Measurements from ENCODE around the gene ZFP36L1. TPM values are rescaled to one million over a fixed set of nuclear protein-coding genes. Genes with fewer than 3 reads are reported as not detected.

The ZFP36L1 gene
- total and polyA plus RNA-seq, 2 donors (not counting 3 experiments of a cell fraction or from before 2014, with no cell fraction given): 46.0 to 89.6 TPM

- Histone ChIP-seq H3K4me1 (ENCODE audit: control insufficient read depth, extremely low read depth, insufficient read depth, low read length) (no peaks in the 10 kb centered on the region), H3K27me3 (ENCODE audit: control insufficient read depth in 2 of 2, insufficient read depth in 2 of 2, low read length in 2 of 2) (no peaks in the 10 kb centered on the region), H3K4me3 (replicated peaks in 1 of 3; ENCODE audit: insufficient read depth in 1 of 3, low read depth in 1 of 3, low read length in 3 of 3) (no peak overlapping the region), H3K9me1 (replicated peaks; ENCODE audit: control insufficient read depth, extremely low read depth, insufficient read depth, low read length) (no peaks in the 10 kb centered on the region), H3K9ac (replicated peaks; ENCODE audit: extremely low read depth, insufficient read depth, low read length) (no peak overlapping the region), H3K79me2 (ENCODE audit: control insufficient read depth, insufficient read depth, low read length) (no peaks in the 10 kb centered on the region), H3K4me2 (ENCODE audit: insufficient read depth, low read length) (no peak overlapping the region), H3K36me3 (ENCODE audit: control insufficient read depth in 2 of 2, extremely low read depth in 1 of 2, insufficient read depth in 2 of 2, low read length in 2 of 2) (no peaks in the 10 kb centered on the region), H2AFZ (ENCODE audit: low read depth, low read length) (no peak overlapping the region), H4K20me1 (replicated peaks; ENCODE audit: control insufficient read depth, extremely low read depth, insufficient read depth, low read length) (no peaks in the 10 kb centered on the region), H3K27ac (ENCODE audit: insufficient read depth, low read depth, low read length) (no peak overlapping the region), H3K9me3 (replicated peaks; ENCODE audit: control insufficient read depth, insufficient read depth, low read length) (no peaks in the 10 kb centered on the region)
- TF ChIP-seq CTCF (IDR thresholded peaks at IDR 0.05; ENCODE audit: extremely low read depth in 1 of 2, insufficient read depth in 1 of 2, low read depth in 1 of 2, low read length in 2 of 2): no peak
- no peak for TF ChIP-seq MAX (IDR thresholded peaks at IDR 0.05; ENCODE audit: insufficient read depth, insufficient read length)
- no peak for TF ChIP-seq POLR2AphosphoS5 (IDR thresholded peaks at IDR 0.05; ENCODE audit: insufficient read depth, low read depth, low read length)
- TF ChIP-seq JUN (IDR thresholded peaks at IDR 0.05; ENCODE audit: borderline replicate concordance, insufficient read depth, insufficient read length, low read depth): no peak
- FAIRE-seq (no peak), DNase-seq (ENCODE audit: low read depth, low spot score) (no peak)
- intact Hi-C loops (cut with micrococcal nuclease): no loop called here
- ChIA-PET CTCF (interaction anchor here (2.0 kb wide), 1 partner anchor 10 kb away, joined by 5 read pairs; no protein-coding TSS in a partner anchor), POLR2A (no interaction called here)
- dilution Hi-C loops (cut with MboI; ENCODE audit: extremely low pct_ligation_motif_present, low sequenced_read_pairs): no loop called here
- BruUV-seq (replicated peaks): no TSS peak
Observed at GRCh38 chr14:68834816-68835215, 41.9 kb upstream of the ZFP36L1 start.

GRCh38 chr14:68828698-68829097, 35.8 kb upstream of the ZFP36L1 start:
- Histone ChIP-seq H3K27me3 (ENCODE audit: control insufficient read depth in 2 of 2, insufficient read depth in 2 of 2, low read length in 2 of 2) (no peaks in the 10 kb centered on the region), H3K79me2 (ENCODE audit: control insufficient read depth, insufficient read depth, low read length) (no peaks in the 10 kb centered on the region), H3K27ac (ENCODE audit: insufficient read depth, low read depth, low read length) (no peak overlapping the region), H3K9ac (replicated peaks; ENCODE audit: extremely low read depth, insufficient read depth, low read length) (no peak overlapping the region), H3K9me3 (replicated peaks; ENCODE audit: control insufficient read depth, insufficient read depth, low read length) (no peaks in the 10 kb centered on the region), H3K36me3 (ENCODE audit: control insufficient read depth in 2 of 2, extremely low read depth in 1 of 2, insufficient read depth in 2 of 2, low read length in 2 of 2) (no peaks in the 10 kb centered on the region), H3K9me1 (replicated peaks; ENCODE audit: control insufficient read depth, extremely low read depth, insufficient read depth, low read length) (no peaks in the 10 kb centered on the region), H3K4me3 (replicated peaks in 1 of 3; ENCODE audit: insufficient read depth in 1 of 3, low read depth in 1 of 3, low read length in 3 of 3) (no peak overlapping the region), H3K4me2 (ENCODE audit: insufficient read depth, low read length) (no peak overlapping the region), H4K20me1 (replicated peaks; ENCODE audit: control insufficient read depth, extremely low read depth, insufficient read depth, low read length) (no peaks in the 10 kb centered on the region), H3K4me1 (ENCODE audit: control insufficient read depth, extremely low read depth, insufficient read depth, low read length) (no peaks in the 10 kb centered on the region), H2AFZ (ENCODE audit: low read depth, low read length) (no peak overlapping the region)
- BruUV-seq (replicated peaks): no TSS peak
- intact Hi-C loops (cut with micrococcal nuclease) (no loop called here), dilution Hi-C loops (cut with MboI; ENCODE audit: extremely low pct_ligation_motif_present, low sequenced_read_pairs) (no loop called here)
- ChIA-PET POLR2A (no interaction called here), CTCF (interaction anchor here (2.0 to 7.1 kb wide), 2 partner anchors 14 to 279 kb away, joined by 5 to 65 read pairs; no protein-coding TSS in a partner anchor)
- DNase-seq (ENCODE audit: low read depth, low spot score) (no peak), FAIRE-seq (no peak)
- TF ChIP-seq MAX (IDR thresholded peaks at IDR 0.05; ENCODE audit: insufficient read depth, insufficient read length): no peak
- no peak for TF ChIP-seq JUN (IDR thresholded peaks at IDR 0.05; ENCODE audit: borderline replicate concordance, insufficient read depth, insufficient read length, low read depth)
- no peak for TF ChIP-seq GATA2 (IDR thresholded peaks at IDR 0.05; ENCODE audit: insufficient read depth, insufficient read length, low read depth, low read length)
- no peak for TF ChIP-seq MYC (IDR thresholded peaks at IDR 0.05; ENCODE audit: low read depth, low read length)
- no peak for TF ChIP-seq FOS (IDR thresholded peaks at IDR 0.05; ENCODE audit: borderline replicate concordance, insufficient read depth, low read length)
- no peak for TF ChIP-seq EZH2 (IDR thresholded peaks at IDR 0.05; ENCODE audit: borderline replicate concordance, low read depth, low read length, severe bottlenecking)
- no peak for TF ChIP-seq POLR2A (IDR thresholded peaks at IDR 0.05; ENCODE audit: low read depth, low read length)
- TF ChIP-seq CTCF (IDR thresholded peaks at IDR 0.05; ENCODE audit: extremely low read depth in 1 of 2, insufficient read depth in 1 of 2, low read depth in 1 of 2, low read length in 2 of 2): no peak
- no peak for TF ChIP-seq POLR2AphosphoS5 (IDR thresholded peaks at IDR 0.05; ENCODE audit: insufficient read depth, low read depth, low read length)

Data from endothelial cell of umbilical vein (primary cell).